C4-2B (cell line): Measurements from ENCODE around the gene PRKAG2.

Experiments used
- ZFX ChIP-seq: fragments of 450-650 bp; IDR thresholded peaks from 2 replicates; pipeline ENCODE4 v1.6.1; 2017
- TF ChIP-seq, protein P1 (sequence below): fragments of 450-650 bp; conservative IDR thresholded peaks from 2 replicates; pipeline ENCODE4 v1.5.1; 2017; ENCODE audit warnings: mild to moderate bottlenecking

GRCh38 chr7:151871904-151872303, 5.0 kb downstream of the PRKAG2 start:
- TF ChIP-seq, protein P1, sequence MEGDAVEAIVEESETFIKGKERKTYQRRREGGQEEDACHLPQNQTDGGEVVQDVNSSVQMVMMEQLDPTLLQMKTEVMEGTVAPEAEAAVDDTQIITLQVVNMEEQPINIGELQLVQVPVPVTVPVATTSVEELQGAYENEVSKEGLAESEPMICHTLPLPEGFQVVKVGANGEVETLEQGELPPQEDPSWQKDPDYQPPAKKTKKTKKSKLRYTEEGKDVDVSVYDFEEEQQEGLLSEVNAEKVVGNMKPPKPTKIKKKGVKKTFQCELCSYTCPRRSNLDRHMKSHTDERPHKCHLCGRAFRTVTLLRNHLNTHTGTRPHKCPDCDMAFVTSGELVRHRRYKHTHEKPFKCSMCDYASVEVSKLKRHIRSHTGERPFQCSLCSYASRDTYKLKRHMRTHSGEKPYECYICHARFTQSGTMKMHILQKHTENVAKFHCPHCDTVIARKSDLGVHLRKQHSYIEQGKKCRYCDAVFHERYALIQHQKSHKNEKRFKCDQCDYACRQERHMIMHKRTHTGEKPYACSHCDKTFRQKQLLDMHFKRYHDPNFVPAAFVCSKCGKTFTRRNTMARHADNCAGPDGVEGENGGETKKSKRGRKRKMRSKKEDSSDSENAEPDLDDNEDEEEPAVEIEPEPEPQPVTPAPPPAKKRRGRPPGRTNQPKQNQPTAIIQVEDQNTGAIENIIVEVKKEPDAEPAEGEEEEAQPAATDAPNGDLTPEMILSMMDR: no peak
- TF ChIP-seq ZFX: no peak
